Measurements from ENCODE around the gene TRAPPC12. TPM values are rescaled to one million over a fixed set of nuclear protein-coding genes. Genes with fewer than 3 reads are reported as not detected.
A peak's percentile ranks its signal among the peaks of the same experiment; 100 is the strongest.

The TRAPPC12 gene
- total and polyA plus RNA-seq, 12 donors = 71.9 to 256 (median 89.6) TPM

GRCh38 chr2:3428577-3428976, 49.1 kb downstream of the TRAPPC12 start:
- Histone ChIP-seq H3K9me3 (no peaks in the 10 kb centered on the region), H3K27me3 (no peaks in the 10 kb centered on the region), H3K27ac (no peak overlapping the region), H3K4me1 (peaks cover 0 to 19% (median 6%) of the 10 kb centered on the region in 9 donors), H3K4me3 (no peak overlapping the region), H3K36me3 (peaks cover 0 to 100% (median 17%) of the 10 kb centered on the region in 9 donors)
- TF ChIP-seq, protein P1, sequence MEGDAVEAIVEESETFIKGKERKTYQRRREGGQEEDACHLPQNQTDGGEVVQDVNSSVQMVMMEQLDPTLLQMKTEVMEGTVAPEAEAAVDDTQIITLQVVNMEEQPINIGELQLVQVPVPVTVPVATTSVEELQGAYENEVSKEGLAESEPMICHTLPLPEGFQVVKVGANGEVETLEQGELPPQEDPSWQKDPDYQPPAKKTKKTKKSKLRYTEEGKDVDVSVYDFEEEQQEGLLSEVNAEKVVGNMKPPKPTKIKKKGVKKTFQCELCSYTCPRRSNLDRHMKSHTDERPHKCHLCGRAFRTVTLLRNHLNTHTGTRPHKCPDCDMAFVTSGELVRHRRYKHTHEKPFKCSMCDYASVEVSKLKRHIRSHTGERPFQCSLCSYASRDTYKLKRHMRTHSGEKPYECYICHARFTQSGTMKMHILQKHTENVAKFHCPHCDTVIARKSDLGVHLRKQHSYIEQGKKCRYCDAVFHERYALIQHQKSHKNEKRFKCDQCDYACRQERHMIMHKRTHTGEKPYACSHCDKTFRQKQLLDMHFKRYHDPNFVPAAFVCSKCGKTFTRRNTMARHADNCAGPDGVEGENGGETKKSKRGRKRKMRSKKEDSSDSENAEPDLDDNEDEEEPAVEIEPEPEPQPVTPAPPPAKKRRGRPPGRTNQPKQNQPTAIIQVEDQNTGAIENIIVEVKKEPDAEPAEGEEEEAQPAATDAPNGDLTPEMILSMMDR (IDR thresholded peaks at IDR 0.05) = no peak
- ATAC-seq = no peak
- no peak for DNase-seq
- intact Hi-C loops (cut with DNase I) = loop anchor here in 5 of 10 donors (2.0 to 10.0 kb wide), 4 partner anchors 216 to 226 kb away; partner anchors contain the start of gene ALLC (in 2 of the 5)
- WGBS, 2 donors = 83 to 88% methylated on average over 10 of the region's 10 CpGs

DNA sequence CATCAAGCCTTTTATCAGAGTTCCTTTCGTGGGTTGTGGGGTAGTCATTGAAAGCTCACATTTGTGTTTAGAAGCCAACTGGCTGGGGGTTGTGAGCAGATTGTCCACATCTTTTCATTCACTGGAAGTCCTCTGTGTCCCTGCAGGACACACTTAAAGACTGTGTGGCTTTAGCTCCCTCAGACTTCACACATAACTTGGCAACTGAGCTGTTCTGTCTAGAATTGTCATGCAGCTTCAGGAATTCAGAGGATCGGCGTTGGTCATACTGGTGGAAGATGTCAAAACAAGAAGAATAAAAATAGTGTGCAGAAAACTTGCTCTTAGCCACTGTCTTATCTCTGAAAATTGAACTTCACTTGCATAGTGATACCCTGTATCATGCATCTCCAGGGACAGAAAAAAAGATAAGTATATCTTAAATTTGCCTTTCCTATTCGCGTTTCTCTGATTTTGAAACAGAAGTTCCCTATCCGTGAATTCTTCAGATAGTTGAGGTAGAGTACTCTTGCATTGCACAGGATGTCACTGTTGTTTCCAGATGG, 49.6 kb downstream of the TRAPPC12 start:
- ATAC-seq (peak in 1 of 8 donors; percentile 23), DNase-seq (no peak)
- TF ChIP-seq, protein P1 (IDR thresholded peaks at IDR 0.05) = no peak
- H3K36me3 ChIP-seq = peaks cover 0 to 100% (median 19%) of the 10 kb centered on the region in 9 donors
- peaks cover 0 to 23% (median 11%) of the 10 kb centered on the region in 9 donors for H3K4me1 ChIP-seq
- 47 to 48% methylated on average over 6 of the region's 6 CpGs for WGBS, 2 donors
- H3K27me3 ChIP-seq = no peaks in the 10 kb centered on the region
- no peak overlapping the region for H3K4me3 ChIP-seq
- intact Hi-C loops (cut with DNase I) = loop anchor here in 5 of 10 donors (2.0 to 10.0 kb wide), 4 partner anchors 216 to 226 kb away; partner anchors contain the start of gene ALLC (in 2 of the 5)
- no peak overlapping the region for H3K27ac ChIP-seq
- no peaks in the 10 kb centered on the region for H3K9me3 ChIP-seq

- Histone ChIP-seq H3K27me3 (no peaks in the 10 kb centered on the region), H3K4me1 (peaks cover 0 to 28% (median 11%) of the 10 kb centered on the region in 9 donors), H3K27ac (no peak overlapping the region), H3K4me3 (no peak overlapping the region), H3K36me3 (peaks cover 0 to 100% (median 21%) of the 10 kb centered on the region in 9 donors), H3K9me3 (no peaks in the 10 kb centered on the region)
- TF ChIP-seq, protein P1 (IDR thresholded peaks at IDR 0.05) = no peak
- DNase-seq (no peak), ATAC-seq (no peak)
- intact Hi-C loops (cut with DNase I) = no loop called here
- 87 to 94% methylated on average over 6 of the region's 6 CpGs for WGBS, 2 donors
Measured at GRCh38 chr2:3430172-3430571, 50.7 kb downstream of the TRAPPC12 start.

DNA sequence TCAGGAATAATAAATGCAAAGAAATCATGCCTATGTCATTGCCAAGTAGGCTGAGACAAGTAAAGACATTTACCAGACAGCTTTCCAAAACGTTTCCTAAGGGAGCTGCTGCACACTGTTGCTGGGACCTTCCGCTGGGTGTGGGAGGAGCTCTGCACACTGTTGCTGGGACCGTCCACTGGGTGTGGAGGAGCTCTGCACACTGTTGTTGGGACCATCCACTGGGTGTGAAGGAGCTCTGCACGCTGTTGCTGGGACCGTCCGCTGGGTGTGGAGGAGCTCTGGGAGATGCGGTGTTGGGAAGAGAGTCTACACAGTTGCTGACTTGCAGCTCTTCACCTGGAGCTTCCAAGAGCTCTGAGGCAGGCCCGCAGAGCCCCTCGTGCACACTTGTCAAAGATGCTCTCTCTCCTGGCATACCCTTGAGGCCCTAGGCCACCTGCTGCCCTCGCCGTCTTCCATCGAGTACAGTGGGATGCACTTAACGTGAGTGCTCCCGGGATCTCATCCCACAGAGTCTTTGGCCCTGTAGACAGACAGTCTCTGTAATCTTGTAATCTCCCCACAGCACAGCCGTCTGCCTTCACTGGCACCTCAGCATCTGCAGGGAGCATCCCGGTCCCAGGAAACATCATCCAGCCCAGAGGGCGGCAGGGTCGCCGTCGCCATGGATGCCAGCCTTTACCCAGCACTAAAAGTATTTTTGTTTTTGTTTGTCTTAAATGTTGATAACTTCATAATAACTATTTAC, 51.4 kb downstream of the TRAPPC12 start:
- DNase-seq = no peak
- H3K27ac ChIP-seq = no peak overlapping the region
- no peak overlapping the region for H3K4me3 ChIP-seq
- H3K36me3 ChIP-seq = peaks cover 0 to 100% (median 18%) of the 10 kb centered on the region in 9 donors
- ATAC-seq = peak in 2 of 8 donors; percentile 25 to 42
- no peaks in the 10 kb centered on the region for H3K9me3 ChIP-seq
- H3K27me3 ChIP-seq = no peaks in the 10 kb centered on the region
- intact Hi-C loops (cut with DNase I) = no loop called here
- H3K4me1 ChIP-seq = peaks cover 0 to 28% (median 11%) of the 10 kb centered on the region in 9 donors
- WGBS, 2 donors = 89 to 91% methylated on average over 20 of the region's 20 CpGs
- TF ChIP-seq, protein P1 (IDR thresholded peaks at IDR 0.05) = no peak

Measured in heart right ventricle (tissue), 16 donors.